ENCODE results near the gene OR14I1. TPM values are rescaled to one million over a fixed set of nuclear protein-coding genes. Genes with fewer than 3 reads are reported as not detected.

OR14I1 gene
- total RNA-seq (not detected), polyA plus RNA-seq (not detected)
- long read RNA-seq, donor 1, result 0 reads
- long read RNA-seq, donor 2, partial matches to known transcripts, result 0 of 1 reads
- long read RNA-seq, donor 2, other reads (novel, unspliced or antisense), result 0 of 1 reads
- long read RNA-seq, donor 3, result 0 reads

DNA sequence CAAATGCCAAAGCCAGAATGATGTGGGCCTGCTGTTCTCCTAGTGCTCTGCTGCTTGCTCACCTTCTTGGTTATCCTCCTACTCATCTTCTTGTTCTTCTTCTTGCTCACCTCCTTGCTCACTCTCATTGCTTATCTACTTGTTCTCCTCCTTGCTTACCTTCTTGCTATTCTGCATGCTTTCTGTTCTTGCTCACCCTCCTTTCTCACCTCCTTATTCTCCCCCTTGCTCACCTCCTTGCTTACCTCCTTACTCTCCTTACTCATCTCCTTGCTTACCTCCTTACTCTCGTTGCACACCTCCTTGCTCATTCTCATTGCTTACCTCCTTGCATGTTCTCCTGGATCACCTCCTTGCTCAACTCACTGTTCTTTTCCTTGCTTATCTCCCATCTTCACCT lies at the start of gene OR14I1:
Gene OR14I1, minus strand, starts transcription at position 53 of the 400 bp plus-strand sequence.
- Histone ChIP-seq H3K4me3 (no peak within 1 kb of the TSS), H3K27ac (no peak within 1 kb of the TSS), H3K36me3 (no peaks in the 10 kb centered on the region), H3K9me3 (no peaks in the 10 kb centered on the region), H3K4me1 (ENCODE audit: insufficient read depth) (no peaks in the 10 kb centered on the region), H3K27me3 (no peaks in the 10 kb centered on the region)
- 58 to 74% (median 60%) methylated on average over 1 of the region's 1 CpG for WGBS, 3 donors
- TF ChIP-seq POLR2A (IDR thresholded peaks at IDR 0.05), result no peak
- TF ChIP-seq, protein P1, sequence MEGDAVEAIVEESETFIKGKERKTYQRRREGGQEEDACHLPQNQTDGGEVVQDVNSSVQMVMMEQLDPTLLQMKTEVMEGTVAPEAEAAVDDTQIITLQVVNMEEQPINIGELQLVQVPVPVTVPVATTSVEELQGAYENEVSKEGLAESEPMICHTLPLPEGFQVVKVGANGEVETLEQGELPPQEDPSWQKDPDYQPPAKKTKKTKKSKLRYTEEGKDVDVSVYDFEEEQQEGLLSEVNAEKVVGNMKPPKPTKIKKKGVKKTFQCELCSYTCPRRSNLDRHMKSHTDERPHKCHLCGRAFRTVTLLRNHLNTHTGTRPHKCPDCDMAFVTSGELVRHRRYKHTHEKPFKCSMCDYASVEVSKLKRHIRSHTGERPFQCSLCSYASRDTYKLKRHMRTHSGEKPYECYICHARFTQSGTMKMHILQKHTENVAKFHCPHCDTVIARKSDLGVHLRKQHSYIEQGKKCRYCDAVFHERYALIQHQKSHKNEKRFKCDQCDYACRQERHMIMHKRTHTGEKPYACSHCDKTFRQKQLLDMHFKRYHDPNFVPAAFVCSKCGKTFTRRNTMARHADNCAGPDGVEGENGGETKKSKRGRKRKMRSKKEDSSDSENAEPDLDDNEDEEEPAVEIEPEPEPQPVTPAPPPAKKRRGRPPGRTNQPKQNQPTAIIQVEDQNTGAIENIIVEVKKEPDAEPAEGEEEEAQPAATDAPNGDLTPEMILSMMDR (IDR thresholded peaks at IDR 0.05), result no peak
- TF ChIP-seq EP300 (IDR thresholded peaks at IDR 0.05), result no peak
- no peak for DNase-seq
- intact Hi-C loops (cut with DNase I), result no loop called here

DNA sequence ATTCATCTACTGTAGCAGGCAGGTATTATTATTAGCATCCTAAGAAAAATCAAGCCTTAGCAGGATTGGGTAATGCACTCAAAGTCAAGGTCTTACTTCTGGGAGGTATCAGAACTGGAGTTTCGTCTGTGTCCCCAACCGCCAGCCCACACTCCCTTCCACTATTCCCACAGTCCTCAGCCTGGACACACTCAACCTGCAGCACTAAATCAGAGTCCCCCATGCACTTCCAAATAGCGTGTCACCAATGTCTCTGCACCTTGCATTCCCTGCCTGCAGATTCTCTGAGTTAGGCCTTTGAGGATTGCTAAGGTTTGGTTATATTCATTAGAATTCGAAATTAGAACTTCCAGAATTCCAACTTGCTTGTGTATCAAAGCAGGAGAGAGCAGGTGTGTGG lies 49.1 kb upstream of the OR14I1 start:
- intact Hi-C loops (cut with DNase I), result no loop called here
- Histone ChIP-seq H3K36me3 (no peaks in the 10 kb centered on the region), H3K27me3 (no peaks in the 10 kb centered on the region), H3K27ac (no peak overlapping the region), H3K9me3 (no peaks in the 10 kb centered on the region), H3K4me3 (no peak overlapping the region), H3K4me1 (ENCODE audit: insufficient read depth) (no peaks in the 10 kb centered on the region)
- TF ChIP-seq, protein P1 (IDR thresholded peaks at IDR 0.05), result no peak
- TF ChIP-seq POLR2A (IDR thresholded peaks at IDR 0.05), result no peak
- WGBS, 3 donors, result 65 to 90% (median 75%) methylated on average over 4 of the region's 4 CpGs
- no peak for DNase-seq

DNA sequence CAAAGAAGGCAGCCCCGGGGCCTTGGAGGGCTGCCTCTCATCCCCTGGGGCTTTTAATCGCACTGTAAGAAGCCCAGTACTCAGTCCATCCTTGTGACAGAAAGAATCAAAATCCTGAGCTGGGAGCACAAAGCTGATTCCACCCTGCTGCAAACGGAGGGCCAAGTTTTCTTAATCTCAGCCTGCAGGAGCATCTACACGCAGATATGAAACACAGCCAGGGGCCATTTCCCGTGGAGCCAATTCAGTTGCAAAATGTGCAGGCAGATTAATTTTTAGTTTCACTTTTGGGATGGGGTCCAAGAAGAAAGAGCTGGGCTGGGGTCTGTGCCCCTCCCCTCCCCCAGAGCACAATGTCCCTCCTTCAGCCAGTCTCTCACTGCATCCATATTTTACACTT lies 48.6 kb upstream of the OR14I1 start:
- H3K36me3 ChIP-seq, result no peaks in the 10 kb centered on the region
- H3K4me3 ChIP-seq, result no peak overlapping the region
- no peaks in the 10 kb centered on the region for H3K27me3 ChIP-seq
- intact Hi-C loops (cut with DNase I), result no loop called here
- DNase-seq, result no peak
- H3K27ac ChIP-seq, result no peak overlapping the region
- no peaks in the 10 kb centered on the region for H3K9me3 ChIP-seq
- TF ChIP-seq POLR2A (IDR thresholded peaks at IDR 0.05) (no peak), EP300 (IDR thresholded peaks at IDR 0.05) (no peak)
- TF ChIP-seq, protein P1 (IDR thresholded peaks at IDR 0.05), result no peak
- no peaks in the 10 kb centered on the region for H3K4me1 ChIP-seq (ENCODE audit: insufficient read depth)
- WGBS, 3 donors, result 47 to 66% (median 57%) methylated on average over 5 of the region's 5 CpGs

DNA sequence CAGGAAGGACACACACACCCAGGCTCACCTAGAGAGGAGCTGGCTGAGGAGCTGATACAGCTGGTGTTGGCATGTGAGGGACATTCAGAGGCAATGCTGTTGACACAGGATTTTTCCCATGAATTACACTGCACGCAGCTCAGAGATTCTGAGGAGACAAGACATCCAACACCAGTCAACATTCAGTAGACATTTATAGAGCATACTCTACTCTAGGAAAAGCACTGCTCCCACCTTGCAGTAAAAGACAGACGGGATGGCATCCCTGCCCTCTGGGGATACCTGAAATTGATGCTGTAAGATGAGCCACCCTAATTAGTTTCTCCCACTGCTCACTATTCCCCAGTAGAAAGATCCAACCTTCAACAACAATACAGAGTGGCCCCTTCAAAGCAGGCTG lies 47.9 kb upstream of the OR14I1 start:
- 68 to 77% (median 71%) methylated on average over 2 of the region's 2 CpGs for WGBS, 3 donors
- DNase-seq, result no peak

More for the DNA sequence above, 47.9 kb upstream of the OR14I1 start:
- Histone ChIP-seq H3K4me1 (ENCODE audit: insufficient read depth) (no peaks in the 10 kb centered on the region), H3K27ac (no peak overlapping the region), H3K27me3 (no peaks in the 10 kb centered on the region), H3K36me3 (no peaks in the 10 kb centered on the region), H3K4me3 (no peak overlapping the region), H3K9me3 (no peaks in the 10 kb centered on the region)
- TF ChIP-seq, protein P1 (IDR thresholded peaks at IDR 0.05), result no peak
- no peak for TF ChIP-seq POLR2A (IDR thresholded peaks at IDR 0.05)
- TF ChIP-seq EP300 (IDR thresholded peaks at IDR 0.05), result no peak
- intact Hi-C loops (cut with DNase I), result no loop called here

All from ovary (tissue), 10 donors.